Measurements from ENCODE around the gene LRRC19. TPM values are rescaled to one million over a fixed set of nuclear protein-coding genes. Genes with fewer than 3 reads are reported as not detected.
A peak's percentile ranks its signal among the peaks of the same experiment; 100 is the strongest.

LRRC19 gene, protein sequence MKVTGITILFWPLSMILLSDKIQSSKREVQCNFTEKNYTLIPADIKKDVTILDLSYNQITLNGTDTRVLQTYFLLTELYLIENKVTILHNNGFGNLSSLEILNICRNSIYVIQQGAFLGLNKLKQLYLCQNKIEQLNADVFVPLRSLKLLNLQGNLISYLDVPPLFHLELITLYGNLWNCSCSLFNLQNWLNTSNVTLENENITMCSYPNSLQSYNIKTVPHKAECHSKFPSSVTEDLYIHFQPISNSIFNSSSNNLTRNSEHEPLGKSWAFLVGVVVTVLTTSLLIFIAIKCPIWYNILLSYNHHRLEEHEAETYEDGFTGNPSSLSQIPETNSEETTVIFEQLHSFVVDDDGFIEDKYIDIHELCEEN
- not detected for total RNA-seq

DNA sequence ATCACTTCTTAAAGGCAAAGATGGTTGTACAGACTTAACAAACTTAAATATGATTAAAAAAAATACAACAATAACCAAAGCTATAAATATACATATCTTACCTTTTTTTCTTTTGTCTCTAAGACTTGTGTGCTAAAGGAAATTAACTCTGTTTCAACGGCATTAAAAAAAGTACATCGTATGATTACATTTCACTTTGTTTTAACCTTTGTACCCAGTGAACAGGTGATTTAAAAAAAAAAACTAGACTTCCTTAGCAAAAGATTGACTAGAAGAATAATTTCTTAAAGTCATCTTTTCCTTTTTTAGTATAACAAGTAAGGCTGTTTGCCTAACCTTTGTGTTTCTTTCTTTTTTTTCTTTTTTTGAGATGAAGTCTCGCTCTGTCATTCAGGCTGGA is at the start of gene LRRC19:
Gene LRRC19, minus strand, starts transcription at position 182 of the 400 bp plus-strand sequence. CDS start 5,978 bp downstream, outside the sequence.
- H3K27me3 Mint-ChIP-seq = no peaks in the 10 kb centered on the region

DNA sequence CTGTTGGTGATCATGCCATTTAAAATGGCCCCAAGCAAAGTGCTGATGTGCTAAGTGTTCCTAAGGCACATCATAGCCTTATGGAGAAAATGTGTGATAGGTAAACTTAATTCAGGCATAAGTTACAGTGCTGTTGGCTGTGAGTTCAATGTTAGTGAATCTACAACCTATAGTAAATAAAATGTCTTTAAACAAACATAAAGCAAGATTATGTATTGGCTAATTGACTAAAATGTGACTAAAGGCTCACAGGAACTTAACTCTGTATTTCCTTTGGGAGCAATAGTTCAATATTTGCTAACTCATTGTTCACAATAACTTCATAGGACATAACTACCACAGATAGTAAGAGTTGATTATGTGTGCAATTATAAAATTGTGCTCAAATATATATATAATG is 49.4 kb upstream of the LRRC19 start:
- no peaks in the 10 kb centered on the region for H3K9me3 Mint-ChIP-seq (ENCODE audit: low read depth)

More for the DNA sequence above, at the start of gene LRRC19:
- ATAC-seq = no peak
- no peaks in the 10 kb centered on the region for H3K4me1 Mint-ChIP-seq
- H3K4me3 Mint-ChIP-seq = no peak within 1 kb of the TSS
- CTCF ChIA-PET = no interaction called here
- H3K27ac Mint-ChIP-seq = no peak within 1 kb of the TSS
- no peak for DNase-seq
- no peaks in the 10 kb centered on the region for H3K9me3 Mint-ChIP-seq (ENCODE audit: low read depth)
- H3K36me3 Mint-ChIP-seq = no peaks in the 10 kb centered on the region

DNA sequence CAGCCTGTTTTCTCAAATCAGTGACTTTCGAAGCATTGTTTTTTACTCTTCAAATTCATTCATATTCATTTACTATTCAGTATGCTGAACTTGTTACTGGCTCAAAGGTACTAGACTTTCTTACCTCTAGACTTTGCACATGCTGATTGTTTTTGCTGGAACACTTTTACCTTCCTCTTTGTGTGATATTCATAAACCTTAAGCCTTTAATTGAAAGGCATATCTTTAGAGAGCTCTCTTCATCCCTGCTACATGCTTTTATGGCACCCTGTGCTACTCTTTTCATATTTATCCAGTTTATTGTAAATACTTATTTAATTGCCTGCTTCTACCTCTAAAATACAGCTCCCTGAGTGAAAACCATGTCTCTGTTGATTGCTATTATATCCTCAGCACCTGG is 48.7 kb upstream of the LRRC19 start:
- CTCF ChIA-PET = no interaction called here
- no peak for DNase-seq
- Mint-ChIP-seq H3K9me3 (ENCODE audit: low read depth) (no peaks in the 10 kb centered on the region), H3K4me1 (no peaks in the 10 kb centered on the region), H3K4me3 (no peak overlapping the region), H3K36me3 (no peaks in the 10 kb centered on the region), H3K27me3 (no peaks in the 10 kb centered on the region), H3K27ac (no peak overlapping the region)
- ATAC-seq = no peak

More for the DNA sequence above, 49.4 kb upstream of the LRRC19 start:
- Mint-ChIP-seq H3K27ac (no peak overlapping the region), H3K27me3 (no peaks in the 10 kb centered on the region), H3K4me3 (no peak overlapping the region), H3K36me3 (no peaks in the 10 kb centered on the region), H3K4me1 (no peaks in the 10 kb centered on the region)
- DNase-seq (no peak), ATAC-seq (no peak)
- CTCF ChIA-PET = no interaction called here

DNA sequence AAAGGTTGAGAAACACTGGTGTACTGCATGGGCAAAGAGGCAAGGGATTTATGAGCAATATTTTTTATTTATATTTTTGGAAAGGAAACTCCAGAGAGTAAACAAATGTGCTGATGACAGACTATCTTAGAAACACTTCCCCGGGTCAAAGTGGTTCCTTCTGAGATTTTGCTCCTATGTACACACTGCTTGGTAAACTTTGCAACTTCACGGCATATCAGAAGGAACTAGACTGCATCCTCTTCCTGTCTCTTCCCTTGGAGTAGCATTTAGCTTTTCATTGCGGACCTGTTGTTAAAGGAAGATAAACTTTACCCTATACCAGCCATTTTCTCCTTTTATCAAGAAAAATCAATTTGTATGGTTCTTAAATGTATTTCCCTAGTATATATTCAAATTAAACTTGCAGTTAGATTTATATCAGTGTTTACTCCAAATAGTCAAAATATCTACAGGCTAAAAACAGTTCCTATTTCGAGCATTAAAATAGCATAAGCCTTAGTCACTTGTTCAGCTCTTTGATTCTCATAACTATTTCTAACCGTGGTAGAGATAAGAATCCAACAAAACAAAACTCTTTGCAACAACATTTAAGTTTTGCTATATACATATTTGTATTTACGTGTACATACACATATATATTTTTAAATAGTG is 48.0 kb upstream of the LRRC19 start:
- Mint-ChIP-seq H3K4me3 (no peak overlapping the region), H3K9me3 (ENCODE audit: low read depth) (no peaks in the 10 kb centered on the region), H3K27ac (no peak overlapping the region), H3K36me3 (no peaks in the 10 kb centered on the region), H3K27me3 (no peaks in the 10 kb centered on the region), H3K4me1 (no peaks in the 10 kb centered on the region)
- ATAC-seq (no peak), DNase-seq (no peak)
- CTCF ChIA-PET = no interaction called here

DNA sequence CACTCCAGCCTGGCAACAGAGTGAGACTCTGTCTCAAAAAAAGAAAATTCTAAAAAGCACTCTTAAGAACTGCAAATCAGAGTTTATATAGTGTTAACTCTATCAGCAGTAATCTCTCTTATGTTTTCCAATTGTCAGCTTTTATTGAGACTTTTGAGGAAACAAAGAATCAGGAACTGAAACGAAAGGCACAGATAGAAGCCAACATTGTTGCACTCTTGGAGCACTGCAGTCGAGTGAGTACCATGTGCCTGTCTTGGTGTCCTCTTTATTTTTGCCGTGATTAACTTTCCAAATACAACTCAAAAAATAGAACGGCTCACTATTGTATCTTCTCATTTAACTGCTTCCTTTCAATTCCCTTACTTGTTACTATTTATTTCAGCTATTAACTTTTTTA is 41.7 kb upstream of the LRRC19 start:
- Mint-ChIP-seq H3K27ac (no peak overlapping the region), H3K4me3 (no peak overlapping the region), H3K27me3 (no peaks in the 10 kb centered on the region), H3K36me3 (no peaks in the 10 kb centered on the region), H3K4me1 (no peaks in the 10 kb centered on the region), H3K9me3 (ENCODE audit: low read depth) (no peaks in the 10 kb centered on the region)
- DNase-seq (no peak), ATAC-seq (no peak)
- CTCF ChIA-PET = interaction anchor here (1.2 kb wide), 1 partner anchor 14 kb away, joined by 3 read pairs; no protein-coding TSS in a partner anchor

DNA sequence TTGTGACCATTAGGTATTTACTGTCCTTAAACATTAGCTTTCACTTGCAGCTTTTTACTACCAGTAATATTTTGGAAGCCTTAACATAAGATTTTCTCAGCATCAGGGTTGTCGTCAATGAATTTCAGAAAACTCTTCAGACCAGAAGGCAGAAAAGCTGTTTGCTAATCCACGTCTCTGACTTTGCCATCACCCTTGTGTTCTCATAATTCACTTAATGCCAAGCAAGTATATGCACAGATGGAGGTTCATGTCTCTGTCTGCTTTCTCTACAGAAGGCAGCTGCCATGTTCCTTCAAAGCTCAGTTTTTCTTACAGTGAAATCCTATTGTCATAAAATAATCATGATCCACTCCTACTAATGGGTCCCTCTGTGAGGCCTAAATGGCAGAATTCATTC is 37.7 kb upstream of the LRRC19 start:
- H3K4me3 Mint-ChIP-seq = no peak overlapping the region
- DNase-seq = no peak
- no peaks in the 10 kb centered on the region for H3K36me3 Mint-ChIP-seq

DNA sequence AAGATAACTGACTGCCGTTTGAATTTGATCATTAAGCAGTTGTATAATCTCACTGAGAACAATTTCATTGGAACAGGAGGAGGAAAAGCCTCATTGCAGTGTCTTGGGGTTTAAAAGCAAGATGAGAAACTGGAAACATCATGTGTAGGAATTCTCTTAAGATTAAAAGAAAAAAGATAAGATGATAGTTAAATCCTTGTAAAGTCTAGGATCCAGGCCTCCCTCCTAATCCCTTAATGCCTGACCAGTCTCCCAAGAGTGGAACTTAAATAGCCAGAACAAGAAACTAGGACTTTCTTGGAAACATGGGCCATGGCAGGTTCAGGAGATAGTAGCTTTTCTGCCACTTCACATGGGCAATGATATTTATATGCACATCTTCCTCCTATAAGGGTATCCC is 37.0 kb upstream of the LRRC19 start:
- Mint-ChIP-seq H3K4me1 (no peaks in the 10 kb centered on the region), H3K36me3 (no peaks in the 10 kb centered on the region), H3K9me3 (ENCODE audit: low read depth) (no peaks in the 10 kb centered on the region), H3K27ac (no peak overlapping the region), H3K4me3 (no peak overlapping the region), H3K27me3 (no peaks in the 10 kb centered on the region)
- DNase-seq (no peak), ATAC-seq (no peak)
- CTCF ChIA-PET = no interaction called here

More for the DNA sequence above, 37.7 kb upstream of the LRRC19 start:
- H3K27me3 Mint-ChIP-seq = no peaks in the 10 kb centered on the region
- CTCF ChIA-PET = no interaction called here
- no peak overlapping the region for H3K27ac Mint-ChIP-seq
- H3K4me1 Mint-ChIP-seq = no peaks in the 10 kb centered on the region
- no peak for ATAC-seq
- H3K9me3 Mint-ChIP-seq (ENCODE audit: low read depth) = no peaks in the 10 kb centered on the region

DNA sequence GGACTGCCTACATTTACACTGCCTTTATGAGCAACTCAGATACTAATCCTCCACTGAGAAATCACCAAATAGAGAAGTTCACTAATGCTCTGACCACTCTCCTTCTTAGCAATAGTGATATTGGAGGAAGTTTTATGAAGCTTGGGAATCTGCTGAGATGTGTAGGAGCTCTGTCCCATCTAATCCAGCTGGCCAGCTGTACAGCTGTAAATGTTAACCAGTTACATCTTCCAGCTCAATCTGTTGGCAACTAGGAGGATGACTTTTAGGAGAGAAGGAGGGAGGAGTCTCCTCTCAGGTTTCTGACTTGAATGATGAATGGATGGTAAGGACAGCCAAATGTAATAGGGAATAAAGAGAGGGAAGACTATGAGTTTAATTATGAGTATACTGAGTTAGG is 36.3 kb upstream of the LRRC19 start:
- Mint-ChIP-seq H3K4me1 (no peaks in the 10 kb centered on the region), H3K27me3 (no peaks in the 10 kb centered on the region), H3K27ac (no peak overlapping the region), H3K36me3 (no peaks in the 10 kb centered on the region), H3K9me3 (ENCODE audit: low read depth) (no peaks in the 10 kb centered on the region), H3K4me3 (no peak overlapping the region)
- ATAC-seq = no peak
- CTCF ChIA-PET = no interaction called here
- no peak for DNase-seq

DNA sequence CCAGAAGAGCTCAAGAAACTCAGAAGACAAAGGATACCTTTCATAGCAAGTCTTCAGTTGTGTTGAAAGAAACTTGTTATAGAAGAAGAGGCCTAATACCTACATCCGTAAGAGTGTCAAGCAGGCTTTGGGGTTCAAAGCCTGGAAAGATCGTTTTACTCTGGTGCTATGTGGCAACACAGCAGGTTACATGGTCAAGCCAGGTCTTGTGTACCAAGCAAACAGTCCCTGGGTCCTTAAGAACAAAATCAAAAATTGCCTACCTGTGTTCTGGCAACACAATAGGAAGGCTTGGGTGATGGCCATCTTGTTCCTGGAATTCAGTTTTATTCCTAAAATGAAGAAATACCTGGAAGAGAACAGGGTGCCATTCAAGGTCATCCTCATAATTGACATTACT is 32.0 kb upstream of the LRRC19 start:
- CTCF ChIA-PET = interaction anchor here (0.7 kb wide), 1 partner anchor 508 kb away, joined by 5 read pairs; no protein-coding TSS in a partner anchor
- no peaks in the 10 kb centered on the region for H3K36me3 Mint-ChIP-seq
- no peaks in the 10 kb centered on the region for H3K4me1 Mint-ChIP-seq
- no peak overlapping the region for H3K27ac Mint-ChIP-seq
- no peak overlapping the region for H3K4me3 Mint-ChIP-seq
- no peaks in the 10 kb centered on the region for H3K9me3 Mint-ChIP-seq (ENCODE audit: low read depth)
- no peak for ATAC-seq
- no peak for DNase-seq
- H3K27me3 Mint-ChIP-seq = no peaks in the 10 kb centered on the region

DNA sequence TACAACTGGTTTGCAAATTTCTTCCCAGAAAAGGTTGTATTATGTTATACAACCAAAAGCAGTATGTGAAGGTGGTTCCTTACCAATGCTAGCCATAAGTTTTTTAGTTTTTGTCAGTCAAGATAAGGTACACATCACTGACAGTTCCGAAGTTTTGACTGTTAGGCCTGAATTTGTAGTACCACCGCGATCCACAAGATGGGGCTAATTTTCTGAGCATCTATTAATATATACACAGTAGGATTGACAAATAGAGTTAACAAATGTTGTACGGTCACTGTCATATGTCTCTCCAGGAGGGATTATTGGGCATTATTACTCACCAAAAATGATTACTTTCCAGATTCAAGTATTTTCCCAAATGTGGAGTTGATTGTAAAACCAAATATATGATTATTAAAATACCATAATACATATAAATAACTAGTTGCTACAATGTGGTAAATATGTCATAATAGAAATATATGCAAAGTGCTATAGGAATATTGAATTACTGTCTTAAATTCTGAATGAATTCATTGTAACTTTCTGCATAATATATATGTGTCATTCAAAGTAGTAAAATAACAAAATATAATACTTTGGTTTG is 28.4 kb upstream of the LRRC19 start:
- Mint-ChIP-seq H3K27ac (no peak overlapping the region), H3K4me1 (no peaks in the 10 kb centered on the region), H3K4me3 (no peak overlapping the region), H3K36me3 (no peaks in the 10 kb centered on the region), H3K27me3 (no peaks in the 10 kb centered on the region), H3K9me3 (ENCODE audit: low read depth) (no peaks in the 10 kb centered on the region)
- CTCF ChIA-PET = interaction anchor here (0.7 to 1.2 kb wide), 2 partner anchors 13 to 38 kb away, joined by 3 to 4 read pairs; no protein-coding TSS in a partner anchor
- ATAC-seq (peak; percentile 60), DNase-seq (peak; percentile 64)

DNA sequence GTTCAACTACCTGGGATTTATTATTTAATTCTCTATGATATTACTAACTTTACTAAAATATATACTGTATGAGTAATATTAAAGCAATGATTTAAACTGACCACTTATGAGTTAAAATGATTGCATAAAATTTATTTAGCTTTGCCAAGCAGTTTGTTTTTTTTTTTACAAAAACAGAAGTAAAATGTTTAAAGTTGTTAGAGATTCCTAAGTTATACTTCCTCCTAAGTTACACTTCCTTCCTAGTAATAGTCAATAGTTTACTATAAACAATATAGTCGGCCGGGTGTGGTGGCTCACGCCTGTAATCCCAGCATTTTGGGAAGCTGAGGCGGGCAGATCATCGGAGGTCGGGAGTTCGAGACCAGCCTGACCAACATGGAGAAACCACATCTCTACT is 23.7 kb upstream of the LRRC19 start:
- Mint-ChIP-seq H3K27ac (no peak overlapping the region), H3K4me3 (no peak overlapping the region), H3K9me3 (ENCODE audit: low read depth) (no peaks in the 10 kb centered on the region), H3K4me1 (no peaks in the 10 kb centered on the region), H3K27me3 (no peaks in the 10 kb centered on the region), H3K36me3 (peaks cover 6% of the 10 kb centered on the region)
- DNase-seq (no peak), ATAC-seq (no peak)
- CTCF ChIA-PET = no interaction called here

DNA sequence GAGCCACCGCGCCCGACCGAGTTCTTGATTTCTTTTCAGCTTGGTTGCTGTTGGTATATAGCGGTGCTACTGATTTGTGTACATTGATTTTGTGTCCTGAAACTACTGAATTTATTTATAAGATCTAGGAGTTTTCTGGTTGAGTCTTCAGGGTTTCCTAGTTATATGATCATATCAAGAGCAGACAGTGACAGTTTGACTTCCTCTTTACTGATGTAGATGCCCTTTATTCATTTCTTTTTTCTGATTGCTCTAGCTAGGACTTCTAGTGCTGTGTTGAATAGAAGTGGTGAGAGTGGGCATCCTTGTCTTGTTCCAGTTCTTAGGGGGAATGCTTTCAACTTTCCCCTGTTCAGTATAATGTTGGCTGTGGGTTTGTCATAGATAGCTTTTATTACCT is 17.4 kb upstream of the LRRC19 start:
- H3K36me3 Mint-ChIP-seq = peaks cover 23% of the 10 kb centered on the region
- no peak overlapping the region for H3K27ac Mint-ChIP-seq
- no peaks in the 10 kb centered on the region for H3K4me1 Mint-ChIP-seq
- H3K9me3 Mint-ChIP-seq (ENCODE audit: low read depth) = no peaks in the 10 kb centered on the region
- no peaks in the 10 kb centered on the region for H3K27me3 Mint-ChIP-seq
- no peak overlapping the region for H3K4me3 Mint-ChIP-seq
- CTCF ChIA-PET = no interaction called here
- ATAC-seq = no peak
- no peak for DNase-seq

DNA sequence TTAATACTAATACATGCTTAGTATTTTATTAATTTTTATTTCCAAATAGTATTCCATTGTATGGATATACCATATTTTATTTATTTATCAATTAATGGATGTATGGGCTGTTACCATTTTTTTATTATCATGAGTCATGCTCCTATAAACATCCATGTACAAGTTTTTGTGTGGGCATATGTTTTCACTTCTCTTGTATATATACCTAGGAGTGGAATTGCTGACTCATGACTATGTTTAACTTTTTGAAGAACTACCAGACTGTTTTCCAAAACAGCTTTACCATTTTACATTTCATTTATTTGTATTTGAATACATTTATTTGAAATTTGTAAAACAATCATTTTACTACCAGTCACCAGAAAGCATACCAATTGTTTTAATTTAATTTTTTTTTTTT is 14.1 kb upstream of the LRRC19 start:
- Mint-ChIP-seq H3K27ac (no peak overlapping the region), H3K9me3 (ENCODE audit: low read depth) (no peaks in the 10 kb centered on the region), H3K4me3 (no peak overlapping the region), H3K27me3 (no peaks in the 10 kb centered on the region), H3K4me1 (no peaks in the 10 kb centered on the region), H3K36me3 (peaks cover 21% of the 10 kb centered on the region)
- ATAC-seq (no peak), DNase-seq (no peak)
- CTCF ChIA-PET = interaction anchor here (2.8 kb wide), 1 partner anchor 12 kb away, joined by 6 read pairs; no protein-coding TSS in a partner anchor
